ENCODE results near the gene TCP1.
"Not testable (repeated sequence)": the region's sequence is repeated elsewhere in the genome, so short reads cannot be mapped to it uniquely, and the experiment has no call there.

TCP1 gene

GRCh38 chr6:159733395-159733794 is 56.0 kb downstream of the TCP1 start:
- DNase-seq (ENCODE audit: low spot score) = not testable (repeated sequence)

DNA sequence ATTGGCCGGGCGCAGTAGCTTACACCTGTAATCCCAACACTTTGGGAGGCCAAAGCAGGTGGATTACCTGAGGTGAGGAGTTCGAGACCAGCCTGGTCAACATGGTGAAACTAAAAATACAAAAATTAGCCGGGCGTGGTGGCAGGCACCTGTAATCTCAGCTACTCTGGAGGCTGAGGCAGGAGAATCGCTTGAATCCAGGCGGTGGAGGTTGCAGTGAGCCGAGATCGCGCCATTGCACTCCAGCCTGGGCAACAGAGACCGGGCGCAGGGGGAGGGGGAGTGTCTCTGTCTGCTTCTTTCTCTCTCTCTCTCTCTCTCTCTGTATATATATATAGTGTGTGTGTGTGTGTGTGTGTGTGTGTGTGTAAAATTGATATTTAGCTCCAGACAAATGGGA is 56.9 kb downstream of the TCP1 start:
- not testable (repeated sequence) for DNase-seq (ENCODE audit: low spot score)

- no peak for DNase-seq (ENCODE audit: low spot score)
These were observed 59.1 kb downstream of the TCP1 start for GRCh38 chr6:159730332-159730676.

DNA sequence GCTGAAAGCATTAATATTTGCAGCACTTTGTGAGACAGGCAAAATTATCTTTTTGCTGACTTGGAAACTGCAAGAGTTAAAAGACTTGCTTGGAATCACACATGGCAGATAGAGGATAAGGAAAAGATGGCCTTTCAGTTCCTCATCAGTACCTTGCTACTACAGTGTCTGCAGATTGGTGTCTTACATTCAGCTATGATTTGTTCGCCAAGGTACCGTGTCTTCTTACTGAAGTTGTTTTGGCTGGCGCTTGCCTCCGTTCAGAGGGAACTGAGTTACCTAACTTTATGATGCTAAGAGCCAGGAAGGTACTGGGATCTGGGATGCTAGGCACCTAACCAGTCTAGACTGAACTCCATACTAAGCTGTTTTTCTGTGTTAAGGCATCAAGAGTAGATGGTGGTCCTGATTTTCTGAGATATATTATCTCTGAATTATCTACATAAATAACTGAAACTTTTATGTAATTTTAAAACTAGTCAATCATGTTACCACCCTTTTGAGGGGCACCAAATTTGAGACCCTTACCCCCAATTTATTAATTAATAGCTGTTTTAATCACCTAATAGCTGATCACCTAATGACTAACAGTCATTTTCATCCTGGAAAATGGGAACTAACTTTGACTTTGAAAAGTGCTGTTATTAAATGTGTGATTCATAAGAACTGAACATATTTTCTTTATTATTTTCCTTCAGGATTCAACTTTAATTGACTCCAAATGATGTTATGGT is 59.6 kb downstream of the TCP1 start:
- DNase-seq (ENCODE audit: low spot score) = peak; percentile 3

GRCh38 chr6:159728531-159728964 is 60.9 kb downstream of the TCP1 start:
- DNase-seq (ENCODE audit: low spot score) = no peak
